Prostate gland (tissue), 2 donors: Measurements from ENCODE around the gene TSPAN18. TPM values are rescaled to one million over a fixed set of nuclear protein-coding genes. Genes with fewer than 3 reads are reported as not detected.

Experiments used
- DNase-seq: peaks from one replicate; pipeline ENCODE4 v3.0.0-alpha.2; 2019; ENCODE audit warnings: low spot score
- H3K27ac ChIP-seq, 2 donors: fragments of 200-600 bp; sonication (generic); 2 replicates each; pipeline ENCODE4 v1.5.1; 2017 to 2019
- H3K27me3 ChIP-seq: fragments of 200-600 bp; sonication (generic); replicated peaks from 2 replicates; pipeline ENCODE4 v1.5.1; 2019; ENCODE audit not compliant: insufficient read depth
- H3K36me3 ChIP-seq, 2 donors: fragments of 200-600 bp; sonication (generic); 1 replicate in 1 of 2; 2 replicates in 1 of 2; pipeline versions ENCODE4 v1.5.1 to v1.8.1; 2017 to 2019
- H3K4me1 ChIP-seq: fragments of 200-600 bp; sonication (generic); replicated peaks from 2 replicates; pipeline ENCODE4 v1.5.1; 2019
- H3K4me3 ChIP-seq, 2 donors: fragments of 200-600 bp; sonication (generic); 2 replicates each; pipeline ENCODE4 v1.5.1; 2017 to 2019
- H3K9me3 ChIP-seq: fragments of 200-600 bp; sonication (generic); 2 replicates; pipeline ENCODE4 v1.5.1; 2017
- POLR2A ChIP-seq: fragments of 450-650 bp; IDR thresholded peaks from one replicate; pipeline ENCODE4 v1.6.1; 2016; ENCODE audit warnings: antibody characterized with exemption, mild to moderate bottlenecking
- POLR2AphosphoS5 ChIP-seq: sonication (generic); formaldehyde crosslinking; IDR thresholded peaks from one replicate; pipeline ENCODE4 v1.6.1; 2017; ENCODE audit warnings: antibody characterized with exemption
- WGBS: methylation state at CpG from one replicate; pipeline ENCODE4 v1.1.5; 2018; 5-methylcytosine and 5-hydroxymethylcytosine counted together
- intact Hi-C: fragments of 100-400 bp; cut with DNase I; formaldehyde crosslinking; loops from one replicate; pipeline ENCODE4 v1.14.2; 2022
- total RNA-seq, 2 donors: library from RNA; depleted of rRNA; stranded (reverse); fragments of >200 nt; gene quantifications; one replicate each; pipeline ENCODE4 v1.1.0, GENCODE V29; 2016
- TF ChIP-seq, protein P1 (sequence below), 4 experiments: fragments of 200-600 bp in 2 of 4; fragments of 450-650 bp in 2 of 4; sonication (generic) in 2 of 4; IDR thresholded peaks; 1 replicate in 3 of 4; 2 replicates in 1 of 4; pipeline ENCODE4 v1.5.1; 2016 to 2019; ENCODE audit warnings: antibody characterized with exemption in 4 of 4, mild to moderate bottlenecking in 2 of 4, moderate library complexity in 2 of 4

TSPAN18 gene
- total RNA-seq, 2 donors from 2014 or later = 4.1 to 6.6 TPM

DNA sequence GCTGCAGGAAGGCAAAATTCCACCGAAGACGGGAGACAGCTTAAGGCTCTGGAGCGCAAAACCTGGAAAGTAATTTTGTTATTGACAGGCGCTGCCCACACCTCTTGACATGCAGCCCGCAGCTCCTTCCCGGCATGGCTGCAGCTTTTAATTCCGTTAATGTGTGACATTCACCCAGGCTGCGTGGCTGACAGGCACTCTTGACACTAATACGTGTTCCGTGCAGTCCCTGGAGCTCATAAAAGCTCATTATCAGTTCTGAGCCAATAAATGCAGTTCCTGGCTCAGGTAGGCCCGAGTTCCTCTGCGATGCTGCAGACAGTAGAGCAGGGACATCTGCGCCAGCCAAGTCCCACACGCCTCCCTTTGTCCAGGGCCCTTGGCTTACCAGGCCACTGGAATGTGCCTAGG lies 34.8 kb downstream of the TSPAN18 start:
- H3K27me3 ChIP-seq = no peaks in the 10 kb centered on the region
- intact Hi-C loops = loop anchor here (5.0 kb wide), 1 partner anchor 34 kb away; the partner anchor contains the start of gene TSPAN18
- H3K4me1 ChIP-seq = no peaks in the 10 kb centered on the region
- no peak for DNase-seq
- H3K36me3 ChIP-seq = no peaks in the 10 kb centered on the region
- no peaks in the 10 kb centered on the region for H3K9me3 ChIP-seq
- TF ChIP-seq POLR2A (no peak), POLR2AphosphoS5 (no peak)
- TF ChIP-seq, protein P1, sequence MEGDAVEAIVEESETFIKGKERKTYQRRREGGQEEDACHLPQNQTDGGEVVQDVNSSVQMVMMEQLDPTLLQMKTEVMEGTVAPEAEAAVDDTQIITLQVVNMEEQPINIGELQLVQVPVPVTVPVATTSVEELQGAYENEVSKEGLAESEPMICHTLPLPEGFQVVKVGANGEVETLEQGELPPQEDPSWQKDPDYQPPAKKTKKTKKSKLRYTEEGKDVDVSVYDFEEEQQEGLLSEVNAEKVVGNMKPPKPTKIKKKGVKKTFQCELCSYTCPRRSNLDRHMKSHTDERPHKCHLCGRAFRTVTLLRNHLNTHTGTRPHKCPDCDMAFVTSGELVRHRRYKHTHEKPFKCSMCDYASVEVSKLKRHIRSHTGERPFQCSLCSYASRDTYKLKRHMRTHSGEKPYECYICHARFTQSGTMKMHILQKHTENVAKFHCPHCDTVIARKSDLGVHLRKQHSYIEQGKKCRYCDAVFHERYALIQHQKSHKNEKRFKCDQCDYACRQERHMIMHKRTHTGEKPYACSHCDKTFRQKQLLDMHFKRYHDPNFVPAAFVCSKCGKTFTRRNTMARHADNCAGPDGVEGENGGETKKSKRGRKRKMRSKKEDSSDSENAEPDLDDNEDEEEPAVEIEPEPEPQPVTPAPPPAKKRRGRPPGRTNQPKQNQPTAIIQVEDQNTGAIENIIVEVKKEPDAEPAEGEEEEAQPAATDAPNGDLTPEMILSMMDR (IDR thresholded peaks at IDR 0.05) = no peak
- no peak overlapping the region for H3K4me3 ChIP-seq
- no peak overlapping the region for H3K27ac ChIP-seq
- WGBS = 24% methylated on average over 14 of the region's 14 CpGs

- DNase-seq = no peak
- TF ChIP-seq POLR2A (no peak), POLR2AphosphoS5 (no peak)
- TF ChIP-seq, protein P1 (IDR thresholded peaks at IDR 0.05) = no peak
- Histone ChIP-seq H3K4me1 (no peaks in the 10 kb centered on the region), H3K9me3 (no peaks in the 10 kb centered on the region), H3K4me3 (no peak overlapping the region), H3K27ac (no peak overlapping the region), H3K36me3 (no peaks in the 10 kb centered on the region), H3K27me3 (no peaks in the 10 kb centered on the region)
- intact Hi-C loops = loop anchor here (5.0 kb wide), 1 partner anchor 36 kb away; the partner anchor contains the start of gene TSPAN18
- 69% methylated on average over 5 of the region's 5 CpGs for WGBS
These were observed 36.5 kb downstream of the TSPAN18 start for GRCh38 chr11:44763121-44763820.

GRCh38 chr11:44764583-44764982 lies 37.8 kb downstream of the TSPAN18 start:
- WGBS = 96% methylated on average over 4 of the region's 4 CpGs
- Histone ChIP-seq H3K4me1 (no peaks in the 10 kb centered on the region), H3K4me3 (no peak overlapping the region), H3K27ac (no peak overlapping the region), H3K9me3 (no peaks in the 10 kb centered on the region), H3K27me3 (no peaks in the 10 kb centered on the region), H3K36me3 (no peaks in the 10 kb centered on the region)
- TF ChIP-seq POLR2AphosphoS5 (no peak), POLR2A (no peak)
- TF ChIP-seq, protein P1 (IDR thresholded peaks at IDR 0.05) = no peak
- intact Hi-C loops = loop anchor here (5.0 kb wide), 1 partner anchor 37 kb away; the partner anchor contains the start of gene TSPAN18
- DNase-seq = no peak

- intact Hi-C loops = no loop called here
- H3K36me3 ChIP-seq = no peaks in the 10 kb centered on the region
- H3K4me1 ChIP-seq = no peaks in the 10 kb centered on the region
- no peak for DNase-seq
- 96% methylated on average over 8 of the region's 8 CpGs for WGBS
- no peaks in the 10 kb centered on the region for H3K9me3 ChIP-seq
- H3K4me3 ChIP-seq = no peak overlapping the region
- TF ChIP-seq POLR2A (no peak), POLR2AphosphoS5 (no peak)
- TF ChIP-seq, protein P1 (IDR thresholded peaks at IDR 0.05) = no peak
- no peak overlapping the region for H3K27ac ChIP-seq
- H3K27me3 ChIP-seq = no peaks in the 10 kb centered on the region
These were observed 38.3 kb downstream of the TSPAN18 start for GRCh38 chr11:44765026-44765595.

DNA sequence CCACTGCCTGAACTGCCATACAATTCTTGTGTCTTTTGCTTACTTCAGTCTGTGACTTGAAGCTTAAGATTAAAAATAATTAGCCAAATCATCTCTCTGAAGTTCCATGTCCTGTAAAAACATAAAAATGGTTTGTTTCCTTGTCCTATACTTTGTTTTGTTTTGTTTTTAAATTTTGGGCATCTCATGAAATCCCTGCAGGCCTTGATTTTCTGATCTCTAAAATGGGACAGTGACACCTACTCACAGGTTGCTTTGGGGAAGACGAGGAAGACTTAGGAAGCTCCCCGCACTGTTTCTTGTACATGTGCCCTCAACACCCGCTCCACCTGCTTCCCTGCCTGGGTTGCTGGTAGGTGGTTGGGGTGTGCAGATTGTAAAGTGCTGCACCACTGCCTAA lies 38.9 kb downstream of the TSPAN18 start:
- Histone ChIP-seq H3K27ac (peak overlapping the region; percentile 24 to 44), H3K27me3 (no peaks in the 10 kb centered on the region), H3K36me3 (no peaks in the 10 kb centered on the region), H3K4me3 (no peak overlapping the region), H3K4me1 (no peaks in the 10 kb centered on the region), H3K9me3 (no peaks in the 10 kb centered on the region)
- no peak for TF ChIP-seq POLR2A
- TF ChIP-seq, protein P1 (IDR thresholded peaks at IDR 0.05) = no peak
- no peak for TF ChIP-seq POLR2AphosphoS5
- WGBS = 94% methylated on average over 3 of the region's 3 CpGs
- intact Hi-C loops = no loop called here
- no peak for DNase-seq
